ENCODE results near the gene LCOR. TPM values are rescaled to one million over a fixed set of nuclear protein-coding genes. Genes with fewer than 3 reads are reported as not detected.
A peak's percentile ranks its signal among the peaks of the same experiment; 100 is the strongest.
"Not testable (repeated sequence)": the region's sequence is repeated elsewhere in the genome, so short reads cannot be mapped to it uniquely, and the experiment has no call there.

LCOR gene
- total and polyA plus RNA-seq, 9 donors = 9.0 to 18.0 (median 12.0) TPM

DNA sequence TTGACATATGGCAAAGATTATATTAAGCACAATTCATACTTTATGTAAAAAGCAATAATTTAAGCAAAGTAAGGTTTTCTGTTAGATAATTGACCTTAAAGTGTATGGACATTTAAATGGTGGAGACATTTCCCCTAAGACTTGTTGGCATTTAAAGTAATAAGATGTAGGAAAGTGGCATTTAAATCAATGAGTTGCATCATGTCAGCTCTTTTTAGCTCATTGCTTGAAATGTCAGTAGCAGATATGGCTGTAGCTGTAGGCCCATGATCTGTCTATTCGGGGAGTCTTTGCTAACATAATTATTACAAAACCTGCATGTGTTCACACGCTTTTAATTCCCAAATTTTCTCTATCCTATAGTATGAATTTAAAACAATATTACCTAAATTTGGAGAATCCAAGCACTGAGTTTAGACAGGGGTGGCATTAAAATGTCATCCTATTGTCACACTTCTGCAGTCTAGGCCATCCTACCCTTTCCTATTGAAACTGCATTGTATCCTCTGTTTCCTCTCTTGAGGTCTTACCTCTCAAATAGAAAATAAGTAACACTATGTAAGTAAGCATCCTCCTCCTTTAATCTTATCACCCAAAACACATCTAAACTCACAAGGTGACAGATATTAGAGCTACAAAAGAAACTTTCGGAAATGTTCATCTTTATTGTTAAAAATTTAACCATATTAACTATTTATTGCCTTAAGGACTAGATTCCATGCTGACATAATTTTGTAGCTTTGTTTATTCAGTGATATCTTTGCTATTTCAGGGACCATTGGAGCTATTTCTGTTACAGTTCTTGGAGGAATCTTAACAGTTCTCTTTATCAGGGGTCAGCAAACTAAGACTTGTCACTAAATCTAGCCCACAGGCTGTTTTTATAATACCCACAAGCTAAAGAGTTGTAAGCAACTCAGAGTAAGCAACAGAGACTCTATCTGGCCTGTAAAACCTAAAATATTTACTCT lies 91.2 kb downstream of the LCOR start:
- Histone ChIP-seq H3K27me3 (ENCODE audit: control insufficient read depth, insufficient read depth, low read length) (no peaks in the 10 kb centered on the region), H3K27ac (ENCODE audit: low read length) (no peak overlapping the region), H3K9me3 (replicated peaks; ENCODE audit: control insufficient read depth, low read depth, low read length) (no peaks in the 10 kb centered on the region), H3K36me3 (ENCODE audit: control insufficient read depth, insufficient read depth, low read length) (peaks cover 5% of the 10 kb centered on the region), H3K4me1 (ENCODE audit: control insufficient read depth, insufficient read depth, low read length) (no peaks in the 10 kb centered on the region), H3K4me3 (ENCODE audit: low read length) (no peak overlapping the region)
- no peak for DNase-seq
- no CpG with 5 or more reads among the region's 3 CpGs for WGBS (ENCODE audit: insufficient coverage)

DNA sequence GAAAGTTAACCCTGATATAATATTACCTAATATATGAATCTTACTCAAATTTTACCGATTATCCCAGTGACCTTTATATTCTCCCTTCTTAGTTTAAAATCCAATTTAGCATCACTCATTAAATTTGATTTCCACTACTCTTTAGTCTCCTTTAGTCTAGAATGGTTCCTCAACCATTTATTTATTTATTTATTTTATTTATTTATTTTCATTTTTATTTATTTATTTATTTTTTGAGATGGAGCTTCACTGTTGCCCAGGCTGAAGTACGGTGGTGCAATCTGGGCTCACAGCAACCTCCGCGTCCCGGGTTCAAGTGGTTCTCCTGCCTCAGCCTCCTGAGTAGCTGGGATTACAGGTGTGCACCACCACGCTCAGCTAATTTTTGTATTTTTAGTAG lies 92.8 kb downstream of the LCOR start:
- Histone ChIP-seq H3K9me3 (replicated peaks; ENCODE audit: control insufficient read depth, low read depth, low read length) (no peaks in the 10 kb centered on the region), H3K27me3 (ENCODE audit: control insufficient read depth, insufficient read depth, low read length) (no peaks in the 10 kb centered on the region), H3K36me3 (ENCODE audit: control insufficient read depth, insufficient read depth, low read length) (peaks cover 5% of the 10 kb centered on the region), H3K4me3 (ENCODE audit: low read length) (no peak overlapping the region), H3K4me1 (ENCODE audit: control insufficient read depth, insufficient read depth, low read length) (no peaks in the 10 kb centered on the region), H3K27ac (ENCODE audit: low read length) (no peak overlapping the region)
- WGBS (ENCODE audit: insufficient coverage) = 100% methylated on average over 4 of the region's 6 CpGs
- DNase-seq = no peak

DNA sequence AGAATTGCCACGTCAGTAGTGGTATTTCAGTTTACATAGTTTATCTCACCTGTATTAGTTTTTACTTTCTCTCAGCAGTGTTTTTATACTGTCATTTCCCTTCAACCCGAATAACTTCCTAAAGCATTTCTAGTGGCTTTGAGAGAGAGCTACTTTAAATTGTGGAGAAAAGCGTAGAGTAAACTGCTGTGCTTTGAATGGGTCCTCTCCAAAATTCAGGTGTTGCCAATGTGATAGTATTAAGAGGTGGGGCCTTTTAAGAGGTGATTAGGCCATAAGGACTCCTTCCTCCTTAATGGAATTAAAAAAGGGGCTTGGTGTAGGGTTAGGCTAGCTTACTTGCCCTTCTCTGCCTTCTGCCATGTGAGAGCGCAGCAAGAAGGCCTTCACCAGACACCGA lies 98.4 kb downstream of the LCOR start:
- WGBS (ENCODE audit: insufficient coverage) = 100% methylated on average over 1 of the region's 5 CpGs
- Histone ChIP-seq H3K27ac (ENCODE audit: low read length) (no peak overlapping the region), H3K4me3 (ENCODE audit: low read length) (no peak overlapping the region), H3K27me3 (ENCODE audit: control insufficient read depth, insufficient read depth, low read length) (no peaks in the 10 kb centered on the region), H3K4me1 (ENCODE audit: control insufficient read depth, insufficient read depth, low read length) (no peaks in the 10 kb centered on the region), H3K9me3 (replicated peaks; ENCODE audit: control insufficient read depth, low read depth, low read length) (no peaks in the 10 kb centered on the region), H3K36me3 (ENCODE audit: control insufficient read depth, insufficient read depth, low read length) (peaks cover 7% of the 10 kb centered on the region)
- DNase-seq = no peak

- peaks cover 6% of the 10 kb centered on the region for H3K36me3 ChIP-seq (ENCODE audit: control insufficient read depth, insufficient read depth, low read length)
- no peaks in the 10 kb centered on the region for H3K9me3 ChIP-seq (replicated peaks; ENCODE audit: control insufficient read depth, low read depth, low read length)
- H3K27me3 ChIP-seq (ENCODE audit: control insufficient read depth, insufficient read depth, low read length) = no peaks in the 10 kb centered on the region
- no peak overlapping the region for H3K27ac ChIP-seq (ENCODE audit: low read length)
- no peaks in the 10 kb centered on the region for H3K4me1 ChIP-seq (ENCODE audit: control insufficient read depth, insufficient read depth, low read length)
- no peak for DNase-seq
- H3K4me3 ChIP-seq (ENCODE audit: low read length) = no peak overlapping the region
- WGBS (ENCODE audit: insufficient coverage) = 87% methylated on average over 2 of the region's 5 CpGs
These were observed 103.0 kb downstream of the LCOR start for GRCh38 chr10:96935148-96935547.

DNA sequence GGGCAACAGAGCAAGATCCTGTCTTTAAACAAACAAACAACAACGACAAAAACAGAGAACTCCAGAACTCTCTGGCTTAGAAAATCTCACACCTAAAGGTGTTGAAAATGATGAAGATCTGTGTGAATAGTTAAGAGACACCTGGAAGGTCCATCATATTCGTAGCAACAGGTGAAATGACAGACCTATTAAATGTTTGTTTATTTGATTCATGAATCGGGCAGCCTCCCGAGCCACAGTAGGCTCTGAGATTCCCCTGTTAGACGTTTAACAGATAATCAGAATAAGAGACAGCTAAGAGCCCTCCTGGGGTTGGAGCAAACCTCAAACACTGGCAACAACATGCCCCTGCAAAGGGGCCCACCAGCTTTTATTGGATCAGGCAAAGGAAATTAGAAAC lies 103.7 kb downstream of the LCOR start:
- 84% methylated on average over 3 of the region's 5 CpGs for WGBS (ENCODE audit: insufficient coverage)

DNA sequence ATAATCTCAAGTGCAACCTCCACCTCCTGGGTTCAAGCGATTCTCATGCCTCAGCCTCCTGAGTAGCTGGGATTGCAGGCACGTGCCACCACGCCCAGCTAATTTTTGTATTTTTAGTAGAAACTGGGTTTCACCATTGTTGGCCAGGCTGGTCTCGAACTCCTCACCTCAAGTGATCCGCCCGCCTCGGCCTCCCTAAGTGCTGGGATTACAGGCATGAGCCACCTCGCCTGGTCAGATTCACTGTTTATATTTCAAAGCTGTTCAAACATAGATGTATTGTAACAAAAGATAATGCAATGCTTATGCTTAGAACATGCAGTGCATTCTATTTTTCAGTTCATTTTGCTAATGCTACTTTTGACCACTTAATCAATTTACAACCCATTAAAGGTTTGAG lies 111.1 kb downstream of the LCOR start:
- not testable (repeated sequence) for H3K36me3 ChIP-seq (ENCODE audit: control insufficient read depth, insufficient read depth, low read length); DNase-seq; H3K27ac ChIP-seq (ENCODE audit: low read length); H3K4me1 ChIP-seq (ENCODE audit: control insufficient read depth, insufficient read depth, low read length); H3K9me3 ChIP-seq (replicated peaks; ENCODE audit: control insufficient read depth, low read depth, low read length); H3K27me3 ChIP-seq (ENCODE audit: control insufficient read depth, insufficient read depth, low read length); H3K4me3 ChIP-seq (ENCODE audit: low read length)
- no CpG with 5 or more reads among the region's 8 CpGs for WGBS (ENCODE audit: insufficient coverage)

More for the DNA sequence above, 103.7 kb downstream of the LCOR start:
- H3K9me3 ChIP-seq (replicated peaks; ENCODE audit: control insufficient read depth, low read depth, low read length) = no peaks in the 10 kb centered on the region
- DNase-seq = no peak
- H3K4me1 ChIP-seq (ENCODE audit: control insufficient read depth, insufficient read depth, low read length) = no peaks in the 10 kb centered on the region
- no peak overlapping the region for H3K4me3 ChIP-seq (ENCODE audit: low read length)
- H3K27ac ChIP-seq (ENCODE audit: low read length) = no peak overlapping the region
- peaks cover 6% of the 10 kb centered on the region for H3K36me3 ChIP-seq (ENCODE audit: control insufficient read depth, insufficient read depth, low read length)
- no peaks in the 10 kb centered on the region for H3K27me3 ChIP-seq (ENCODE audit: control insufficient read depth, insufficient read depth, low read length)

- Histone ChIP-seq H3K4me3 (ENCODE audit: low read length) (no peak overlapping the region), H3K4me1 (ENCODE audit: control insufficient read depth, insufficient read depth, low read length) (no peaks in the 10 kb centered on the region), H3K36me3 (ENCODE audit: control insufficient read depth, insufficient read depth, low read length) (peaks cover 4% of the 10 kb centered on the region), H3K27me3 (ENCODE audit: control insufficient read depth, insufficient read depth, low read length) (no peaks in the 10 kb centered on the region), H3K27ac (ENCODE audit: low read length) (no peak overlapping the region), H3K9me3 (replicated peaks; ENCODE audit: control insufficient read depth, low read depth, low read length) (no peaks in the 10 kb centered on the region)
- no peak for DNase-seq
- no CpG with 5 or more reads among the region's 5 CpGs for WGBS (ENCODE audit: insufficient coverage)
These were observed 114.9 kb downstream of the LCOR start for GRCh38 chr10:96947036-96947435.

DNA sequence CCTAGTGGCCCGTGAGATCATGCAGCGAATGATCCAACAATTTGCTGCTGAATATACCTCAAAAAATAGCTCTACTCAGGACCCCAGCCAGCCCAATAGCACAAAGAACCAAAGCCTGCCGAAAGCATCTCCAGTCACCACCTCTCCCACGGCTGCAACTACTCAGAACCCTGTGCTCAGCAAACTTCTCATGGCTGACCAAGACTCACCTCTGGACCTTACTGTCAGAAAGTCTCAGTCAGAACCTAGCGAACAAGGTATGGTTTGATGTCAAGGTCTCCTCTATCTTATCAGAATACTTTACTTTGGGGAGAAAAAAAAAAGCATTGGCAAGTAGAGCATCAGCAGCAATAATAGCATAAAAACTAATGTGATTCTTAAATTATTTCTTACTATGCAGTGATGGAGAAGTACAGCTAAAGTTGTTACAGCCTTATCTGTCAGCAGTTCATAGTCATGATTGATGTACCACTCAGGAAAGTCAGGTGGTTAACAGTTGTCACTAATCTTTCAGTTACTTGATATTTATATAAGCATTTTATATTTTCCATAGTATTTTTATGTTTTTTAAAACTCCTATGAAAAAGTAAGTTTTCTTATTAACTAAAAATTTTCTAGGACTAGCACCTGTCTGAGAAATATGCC lies 117.1 kb downstream of the LCOR start:
- Histone ChIP-seq H3K4me1 (ENCODE audit: control insufficient read depth, insufficient read depth, low read length) (no peaks in the 10 kb centered on the region), H3K4me3 (ENCODE audit: low read length) (no peak overlapping the region), H3K27me3 (ENCODE audit: control insufficient read depth, insufficient read depth, low read length) (no peaks in the 10 kb centered on the region), H3K9me3 (replicated peaks; ENCODE audit: control insufficient read depth, low read depth, low read length) (no peaks in the 10 kb centered on the region), H3K36me3 (ENCODE audit: control insufficient read depth, insufficient read depth, low read length) (peaks cover 4% of the 10 kb centered on the region), H3K27ac (ENCODE audit: low read length) (peak overlapping the region; percentile 25)
- 76% methylated on average over 2 of the region's 5 CpGs for WGBS (ENCODE audit: insufficient coverage)
- DNase-seq = no peak

DNA sequence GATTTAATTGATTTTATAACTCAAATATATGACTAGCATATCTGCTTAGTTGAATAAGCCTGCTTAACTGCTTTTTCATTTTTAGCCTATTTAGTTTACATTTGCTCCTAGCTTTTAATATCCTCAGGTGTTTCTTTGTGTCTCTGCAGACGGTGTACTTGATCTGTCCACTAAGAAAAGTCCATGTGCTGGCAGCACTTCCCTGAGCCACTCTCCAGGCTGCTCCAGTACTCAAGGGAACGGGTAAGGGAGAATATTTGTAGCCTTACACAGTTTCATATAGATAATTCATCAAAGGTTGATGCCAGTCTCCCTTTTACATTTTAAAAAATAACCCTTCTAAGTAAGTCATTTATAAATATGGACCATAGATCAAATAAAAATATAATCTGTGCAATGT lies 119.9 kb downstream of the LCOR start:
- no peaks in the 10 kb centered on the region for H3K27me3 ChIP-seq (ENCODE audit: control insufficient read depth, insufficient read depth, low read length)
- H3K4me3 ChIP-seq (ENCODE audit: low read length) = no peak overlapping the region
- H3K4me1 ChIP-seq (ENCODE audit: control insufficient read depth, insufficient read depth, low read length) = no peaks in the 10 kb centered on the region
- H3K27ac ChIP-seq (ENCODE audit: low read length) = no peak overlapping the region
- no peaks in the 10 kb centered on the region for H3K9me3 ChIP-seq (replicated peaks; ENCODE audit: control insufficient read depth, low read depth, low read length)
- no peak for DNase-seq
- WGBS (ENCODE audit: insufficient coverage) = no CpG with 5 or more reads among the region's 2 CpGs
- H3K36me3 ChIP-seq (ENCODE audit: control insufficient read depth, insufficient read depth, low read length) = peaks cover 15% of the 10 kb centered on the region

- Histone ChIP-seq H3K27me3 (ENCODE audit: control insufficient read depth, insufficient read depth, low read length) (no peaks in the 10 kb centered on the region), H3K36me3 (ENCODE audit: control insufficient read depth, insufficient read depth, low read length) (peaks cover 12% of the 10 kb centered on the region), H3K27ac (ENCODE audit: low read length) (no peak overlapping the region), H3K4me1 (ENCODE audit: control insufficient read depth, insufficient read depth, low read length) (no peaks in the 10 kb centered on the region), H3K4me3 (ENCODE audit: low read length) (no peak overlapping the region), H3K9me3 (replicated peaks; ENCODE audit: control insufficient read depth, low read depth, low read length) (no peaks in the 10 kb centered on the region)
- 51% methylated on average over 2 of the region's 4 CpGs for WGBS (ENCODE audit: insufficient coverage)
- DNase-seq = no peak
These were observed 123.7 kb downstream of the LCOR start for GRCh38 chr10:96955794-96956193.
